ENCODE measurements around the gene KCNK13.
"Not testable (repeated sequence)": the region's sequence is repeated elsewhere in the genome, so short reads cannot be mapped to it uniquely, and the experiment has no call there.

The KCNK13 gene

GRCh38 chr14:90062127-90062794 is 467 bp downstream of the KCNK13 start:
- DNase-seq, result peak; percentile 6

GRCh38 chr14:90062822-90063539 is 1.2 kb downstream of the KCNK13 start:
- DNase-seq, result no peak

GRCh38 chr14:90072350-90072749 is 10.6 kb downstream of the KCNK13 start:
- DNase-seq, result no peak

GRCh38 chr14:90079576-90079975 is 17.8 kb downstream of the KCNK13 start:
- no peak for DNase-seq

- no peak for DNase-seq
Observed at GRCh38 chr14:90087433-90087832, 25.6 kb downstream of the KCNK13 start.

- no peak for DNase-seq
Observed at GRCh38 chr14:90088176-90088575, 26.4 kb downstream of the KCNK13 start.

- not testable (repeated sequence) for DNase-seq
Observed at GRCh38 chr14:90089486-90089885, 27.7 kb downstream of the KCNK13 start.

GRCh38 chr14:90091393-90091792 is 29.6 kb downstream of the KCNK13 start:
- no peak for DNase-seq

- DNase-seq, result no peak
Observed at GRCh38 chr14:90093942-90094595, 32.3 kb downstream of the KCNK13 start.

GRCh38 chr14:90095096-90095495 is 33.3 kb downstream of the KCNK13 start:
- no peak for DNase-seq

GRCh38 chr14:90096566-90096965 is 34.8 kb downstream of the KCNK13 start:
- DNase-seq, result no peak

- no peak for DNase-seq
Observed at GRCh38 chr14:90103808-90104207, 42.0 kb downstream of the KCNK13 start.

GRCh38 chr14:90105756-90106155 is 44.0 kb downstream of the KCNK13 start:
- DNase-seq, result no peak

- DNase-seq, result no peak
Observed at GRCh38 chr14:90107789-90108188, 46.0 kb downstream of the KCNK13 start.

- DNase-seq, result no peak
Observed at GRCh38 chr14:90109858-90110257, 48.1 kb downstream of the KCNK13 start.

GRCh38 chr14:90111895-90112534 is 50.2 kb downstream of the KCNK13 start:
- DNase-seq, result no peak

- DNase-seq, result no peak
Observed at GRCh38 chr14:90114554-90114953, 52.8 kb downstream of the KCNK13 start.

GRCh38 chr14:90115780-90116179 is 54.0 kb downstream of the KCNK13 start:
- DNase-seq, result no peak

- DNase-seq, result no peak
Observed at GRCh38 chr14:90116444-90116843, 54.6 kb downstream of the KCNK13 start.

- DNase-seq, result no peak
Observed at GRCh38 chr14:90118027-90118426, 56.2 kb downstream of the KCNK13 start.

- no peak for DNase-seq
Observed at GRCh38 chr14:90126260-90126659, 64.5 kb downstream of the KCNK13 start.

- no peak for DNase-seq
Observed at GRCh38 chr14:90132821-90133570, 71.2 kb downstream of the KCNK13 start.

GRCh38 chr14:90136904-90137303 is 75.1 kb downstream of the KCNK13 start:
- no peak for DNase-seq

All from stimulated activated CD4-positive, alpha-beta T cell treated with anti-CD3 and anti-CD28 coated beads, Interleukin-4, amount 100 ng/mL, for 1 hour (primary cell).